Fibroblast of mammary gland (primary cell): ENCODE measurements around the gene UTRN.

Experiments used
- DNase-seq: peaks from one replicate; pipeline ENCODE4 v3.0.0-alpha.2; 2010; ENCODE audit warnings: low read depth
- H3K4me3 ChIP-seq: 2 replicates; pipeline ENCODE4 v1.5.1; 2011; ENCODE audit warnings: low read depth, mild to moderate bottlenecking, low read length, moderate library complexity; ENCODE audit not compliant: control insufficient read depth
- CTCF ChIP-seq: conservative IDR thresholded peaks from 2 replicates; pipeline ENCODE4 v1.5.1; 2011; ENCODE audit warnings: low read depth, low read length, inconsistent platforms; ENCODE audit not compliant: control insufficient read depth, insufficient read depth

UTRN gene

DNA sequence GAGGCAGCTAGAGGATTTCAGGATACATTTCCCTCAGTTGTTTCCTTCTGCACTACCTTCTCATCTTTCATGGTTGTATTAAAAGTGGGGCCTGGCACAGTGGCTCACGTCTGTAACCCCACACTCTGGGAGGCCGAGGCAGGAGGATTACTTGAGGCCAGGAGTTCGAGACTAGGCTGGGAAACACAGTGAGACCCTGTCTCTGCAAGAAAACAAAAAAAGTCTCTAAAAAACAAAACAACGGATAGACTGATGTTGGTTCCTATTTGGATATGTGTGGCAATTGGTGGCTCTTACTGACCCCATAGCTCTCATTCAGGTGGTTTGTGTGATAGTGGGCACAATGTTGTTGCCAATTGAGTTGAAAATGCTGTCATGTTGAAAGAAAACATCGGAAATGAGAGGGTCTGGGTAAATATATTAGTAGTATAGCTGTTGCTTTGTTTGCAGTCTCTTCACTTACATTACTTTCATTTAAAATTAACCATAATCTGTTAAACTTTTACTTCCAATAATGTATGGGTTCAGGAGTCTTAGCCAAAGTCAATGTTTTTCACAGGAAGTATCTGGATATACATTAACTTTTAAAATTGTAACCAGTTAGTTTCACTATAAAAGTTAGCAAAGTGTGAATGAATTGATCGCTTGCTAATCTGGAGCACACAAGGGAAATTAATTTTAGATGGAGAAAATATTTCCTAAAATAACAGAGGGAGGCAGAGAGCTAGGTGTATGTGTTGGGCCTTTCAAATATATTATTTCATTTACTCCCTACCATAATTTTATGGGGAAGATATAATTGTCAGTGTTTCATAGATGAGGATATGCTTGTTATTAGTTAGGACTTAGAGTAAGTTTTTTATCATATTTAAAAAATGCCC is 31.1 kb downstream of the UTRN start:
- no peak overlapping the region for H3K4me3 ChIP-seq
- no peak for DNase-seq
- TF ChIP-seq CTCF: no peak

- no peak overlapping the region for H3K4me3 ChIP-seq
- DNase-seq: no peak
- no peak for TF ChIP-seq CTCF
Measured at GRCh38 chr6:144316862-144317195, 31.7 kb downstream of the UTRN start.

- peak; percentile 60 for DNase-seq
- H3K4me3 ChIP-seq: no peak overlapping the region
- no peak for TF ChIP-seq CTCF
Measured at GRCh38 chr6:144317736-144318135, 32.6 kb downstream of the UTRN start.

DNA sequence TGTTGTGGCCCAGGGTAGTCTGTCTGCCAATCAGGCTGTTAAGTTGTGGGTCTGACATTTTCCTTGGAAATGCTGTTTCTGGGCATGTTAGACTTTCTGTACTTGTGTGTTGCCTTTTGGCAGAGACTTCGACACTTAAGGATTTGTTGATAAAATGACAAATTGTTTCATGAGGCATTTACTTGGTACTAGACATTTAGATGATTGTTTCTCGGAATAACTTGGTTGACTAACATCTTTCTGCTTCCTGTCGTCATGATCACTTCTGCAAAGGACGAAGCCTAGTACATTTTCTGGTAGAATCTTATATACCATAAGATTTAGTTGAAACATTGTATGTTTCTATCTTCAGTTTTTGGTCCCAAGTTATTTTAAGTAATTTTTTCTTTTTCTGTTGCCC is 34.1 kb downstream of the UTRN start:
- H3K4me3 ChIP-seq: no peak overlapping the region
- TF ChIP-seq CTCF: no peak
- DNase-seq: peak; percentile 24

GRCh38 chr6:144320741-144321140 is 35.6 kb downstream of the UTRN start:
- H3K4me3 ChIP-seq: no peak overlapping the region
- no peak for DNase-seq
- no peak for TF ChIP-seq CTCF

DNA sequence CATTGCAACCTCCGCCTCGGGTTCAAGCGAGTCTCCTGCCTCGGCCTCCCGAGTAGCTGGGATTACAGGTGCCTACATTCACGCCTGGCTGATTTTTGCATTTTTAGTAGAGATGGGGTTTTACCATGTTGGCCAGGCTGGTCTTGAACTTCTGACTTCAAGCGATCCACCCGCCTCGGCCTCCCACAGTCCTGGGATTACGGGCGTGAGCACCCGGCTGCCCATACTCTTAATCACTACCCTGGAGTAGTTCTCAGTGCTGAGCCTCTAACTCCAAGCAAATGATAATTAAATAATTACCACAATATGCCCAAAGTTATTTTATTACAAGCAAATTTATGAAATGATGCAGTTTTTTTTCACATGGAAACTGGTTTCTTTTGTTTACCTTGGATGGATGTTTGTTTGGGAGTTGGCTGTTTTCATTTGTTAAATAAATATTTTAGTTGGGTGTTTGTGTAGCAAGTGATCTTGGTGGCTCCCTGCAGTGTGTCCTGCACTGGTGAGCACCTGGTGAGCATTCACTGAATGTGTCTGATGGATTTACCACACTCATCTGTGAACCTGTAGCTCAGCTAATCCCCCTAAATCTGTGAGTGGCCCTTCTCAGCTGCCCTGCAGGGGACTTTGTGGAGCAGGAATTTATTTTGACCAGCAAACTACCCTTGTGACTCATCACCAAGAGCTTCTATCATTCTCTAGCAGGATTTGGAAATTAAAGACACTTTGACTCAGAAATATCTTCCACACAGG is 36.9 kb downstream of the UTRN start:
- H3K4me3 ChIP-seq: no peak overlapping the region

More for the DNA sequence above, 36.9 kb downstream of the UTRN start:
- no peak for TF ChIP-seq CTCF
- DNase-seq: peak; percentile 65
